GM23248 (cell line): ENCODE results near the gene SLC35A2.

ENCODE experiments used
- EZH2 ChIP-seq: fragments of 200-600 bp; sonication (generic); IDR thresholded peaks from 2 replicates; pipeline ENCODE4 v1.6.1; 2018; ENCODE audit warnings: antibody characterized with exemption, mild to moderate bottlenecking; ENCODE audit not compliant: insufficient read depth, poor library complexity, severe bottlenecking
- EZH2phosphoT487 ChIP-seq: fragments of 200-600 bp; sonication (generic); IDR thresholded peaks from 2 replicates; pipeline ENCODE4 v1.6.1; 2018; ENCODE audit warnings: antibody characterized with exemption, moderate library complexity, mild to moderate bottlenecking, low read depth; ENCODE audit not compliant: insufficient read depth

- no peak for TF ChIP-seq EZH2
- no peak for TF ChIP-seq EZH2phosphoT487
Observed at GRCh38 chrX:48933757-48934156, 22.3 kb upstream of the SLC35A2 start.
